Measurements from ENCODE around the gene SETMAR.

- TF ChIP-seq CTCF (IDR thresholded peaks at IDR 0.05; ENCODE audit: low read depth, low read length) (no peak), POLR2A (IDR thresholded peaks at IDR 0.05; ENCODE audit: extremely low read depth, insufficient read length) (no peak), MAX (IDR thresholded peaks at IDR 0.05; ENCODE audit: low read depth, low read length) (no peak)
These were observed 18.6 kb downstream of the SETMAR start for GRCh38 chr3:4321732-4322131.
